Hepatocyte (in vitro differentiated cells): ENCODE data around the gene SERP2. TPM values are rescaled to one million over a fixed set of nuclear protein-coding genes. Genes with fewer than 3 reads are reported as not detected.

Experiments used
- DNase-seq: peaks from one replicate; pipeline ENCODE4 v3.0.0-alpha.2; 2016; ENCODE audit warnings: low spot score
- H2AFZ ChIP-seq: fragments of 200-600 bp; sonication (generic); 2 replicates; pipeline ENCODE4 v1.6.0; 2016; ENCODE audit warnings: antibody characterized with exemption, mild to moderate bottlenecking
- H3K27ac ChIP-seq: fragments of 200-600 bp; sonication (generic); 2 replicates; pipeline ENCODE4 v1.5.1; 2016; ENCODE audit warnings: mild to moderate bottlenecking
- H3K27me3 ChIP-seq: fragments of 200-600 bp; sonication (generic); 2 replicates; pipeline ENCODE4 v1.6.1; 2016
- H3K36me3 ChIP-seq: fragments of 200-600 bp; sonication (generic); replicated peaks from 2 replicates; pipeline ENCODE4 v1.5.1; 2016; ENCODE audit warnings: low read depth; ENCODE audit not compliant: insufficient read depth
- H3K4me1 ChIP-seq: fragments of 200-600 bp; sonication (generic); 2 replicates; pipeline ENCODE4 v1.5.1; 2016; ENCODE audit warnings: mild to moderate bottlenecking, moderate library complexity; ENCODE audit not compliant: insufficient read depth
- H3K4me2 ChIP-seq: fragments of 200-600 bp; sonication (generic); 2 replicates; pipeline ENCODE4 v1.6.0; 2016
- H3K4me3 ChIP-seq: fragments of 200-600 bp; sonication (generic); 2 replicates; pipeline ENCODE4 v1.5.1; 2016; ENCODE audit warnings: mild to moderate bottlenecking
- H3K79me2 ChIP-seq: fragments of 200-600 bp; sonication (generic); 2 replicates; pipeline ENCODE4 v1.6.0; 2017; ENCODE audit warnings: mild to moderate bottlenecking
- H3K9me2 ChIP-seq: fragments of 200-600 bp; sonication (generic); replicated peaks from 2 replicates; pipeline ENCODE4 v1.6.0; 2017; ENCODE audit warnings: mild to moderate bottlenecking; ENCODE audit not compliant: insufficient read depth
- H3K9me3 ChIP-seq: fragments of 200-600 bp; sonication (generic); 2 replicates; pipeline ENCODE4 v1.5.1; 2016; ENCODE audit warnings: low read depth, mild to moderate bottlenecking
- H4K20me1 ChIP-seq: fragments of 200-600 bp; sonication (generic); 2 replicates; pipeline ENCODE4 v1.6.0; 2016; ENCODE audit warnings: mild to moderate bottlenecking; ENCODE audit not compliant: insufficient read depth, poor library complexity, severe bottlenecking
- EZH2 ChIP-seq: fragments of 200-600 bp; sonication (generic); IDR thresholded peaks from 2 replicates; pipeline ENCODE4 v1.6.1; 2016; ENCODE audit warnings: antibody characterized with exemption, mild to moderate bottlenecking, borderline replicate concordance
- EZH2phosphoT487 ChIP-seq: fragments of 200-600 bp; sonication (generic); IDR thresholded peaks from one replicate; pipeline ENCODE4 v1.6.1; 2018; ENCODE audit warnings: antibody characterized with exemption, mild to moderate bottlenecking, low read depth, moderate library complexity; ENCODE audit not compliant: unreplicated experiment, severe bottlenecking
- WGBS: methylation state at CpG from one replicate; pipeline ENCODE4 v1.1.6; 2016; ENCODE audit warnings: low lambda C conversion rate; ENCODE audit errors: missing lambda C conversion rate; 5-methylcytosine and 5-hydroxymethylcytosine counted together
- polyA plus RNA-seq: library from polyadenylated mRNA; unstranded; fragments of >200 nt; fragmentation: Nextera tagmentation; extraction: Ambion mirVana; gene quantifications from 2 replicates; pipeline ENCODE4 v1.2.1, GENCODE V29; 2016
- total RNA-seq: library from RNA; depleted of rRNA; stranded (reverse); fragments of >200 nt; gene quantifications from 2 replicates; pipeline ENCODE4 v1.2.3, GENCODE V29; 2014
- TF ChIP-seq, protein P1 (sequence below): fragments of 200-600 bp; sonication (generic); IDR thresholded peaks from 2 replicates; pipeline ENCODE4 v1.5.1; 2016; ENCODE audit warnings: antibody characterized with exemption, mild to moderate bottlenecking; ENCODE audit not compliant: poor library complexity

The SERP2 gene
- total and polyA plus RNA-seq, 2 experiments from 2014 or later: 1.8 to 7.7 TPM

DNA sequence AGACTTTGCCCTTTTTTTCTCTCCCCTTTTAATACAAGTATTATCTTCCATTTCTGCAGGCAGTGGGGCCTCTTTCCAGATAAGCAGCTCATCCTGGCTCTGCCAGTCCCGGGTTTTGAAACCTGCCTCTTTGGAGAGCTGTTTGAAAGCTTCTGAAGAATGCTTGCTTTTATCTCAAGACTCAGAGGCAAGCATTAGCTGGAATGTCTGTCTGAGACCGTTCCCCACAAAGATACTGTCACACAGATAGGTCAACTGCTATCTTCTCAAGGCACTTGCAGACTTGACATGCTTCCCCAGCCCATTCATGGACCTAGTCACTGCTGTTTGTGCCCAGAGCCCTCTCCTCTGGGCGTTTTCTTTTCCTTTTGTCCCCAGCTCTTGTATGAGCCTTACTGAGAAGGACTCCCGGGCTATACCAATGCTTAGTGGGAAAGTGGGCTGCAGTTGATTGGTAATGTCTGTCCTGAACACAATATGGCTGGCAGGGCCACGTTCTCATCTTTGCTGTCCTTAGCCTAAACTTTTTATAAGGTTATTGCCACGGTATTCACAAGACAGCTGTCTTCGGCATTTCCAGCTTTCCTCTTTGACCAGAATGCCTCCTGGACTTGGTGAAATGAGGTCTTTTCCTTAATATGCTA is 13.4 kb downstream of the SERP2 start:
- peak overlapping the region; percentile 60 for H3K27ac ChIP-seq
- H4K20me1 ChIP-seq: no peaks in the 10 kb centered on the region
- H2AFZ ChIP-seq: no peak overlapping the region
- H3K4me2 ChIP-seq: peak overlapping the region; percentile 46
- no peak for DNase-seq
- peaks cover 36% of the 10 kb centered on the region for H3K4me1 ChIP-seq
- no peaks in the 10 kb centered on the region for H3K27me3 ChIP-seq
- no peaks in the 10 kb centered on the region for H3K9me3 ChIP-seq
- H3K36me3 ChIP-seq: no peaks in the 10 kb centered on the region
- no peaks in the 10 kb centered on the region for H3K9me2 ChIP-seq
- 51% methylated on average over 7 of the region's 7 CpGs for WGBS
- no peaks in the 10 kb centered on the region for H3K79me2 ChIP-seq
- H3K4me3 ChIP-seq: no peak overlapping the region
- TF ChIP-seq, protein P1, sequence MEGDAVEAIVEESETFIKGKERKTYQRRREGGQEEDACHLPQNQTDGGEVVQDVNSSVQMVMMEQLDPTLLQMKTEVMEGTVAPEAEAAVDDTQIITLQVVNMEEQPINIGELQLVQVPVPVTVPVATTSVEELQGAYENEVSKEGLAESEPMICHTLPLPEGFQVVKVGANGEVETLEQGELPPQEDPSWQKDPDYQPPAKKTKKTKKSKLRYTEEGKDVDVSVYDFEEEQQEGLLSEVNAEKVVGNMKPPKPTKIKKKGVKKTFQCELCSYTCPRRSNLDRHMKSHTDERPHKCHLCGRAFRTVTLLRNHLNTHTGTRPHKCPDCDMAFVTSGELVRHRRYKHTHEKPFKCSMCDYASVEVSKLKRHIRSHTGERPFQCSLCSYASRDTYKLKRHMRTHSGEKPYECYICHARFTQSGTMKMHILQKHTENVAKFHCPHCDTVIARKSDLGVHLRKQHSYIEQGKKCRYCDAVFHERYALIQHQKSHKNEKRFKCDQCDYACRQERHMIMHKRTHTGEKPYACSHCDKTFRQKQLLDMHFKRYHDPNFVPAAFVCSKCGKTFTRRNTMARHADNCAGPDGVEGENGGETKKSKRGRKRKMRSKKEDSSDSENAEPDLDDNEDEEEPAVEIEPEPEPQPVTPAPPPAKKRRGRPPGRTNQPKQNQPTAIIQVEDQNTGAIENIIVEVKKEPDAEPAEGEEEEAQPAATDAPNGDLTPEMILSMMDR: no peak
- no peak for TF ChIP-seq EZH2phosphoT487
- no peak for TF ChIP-seq EZH2

DNA sequence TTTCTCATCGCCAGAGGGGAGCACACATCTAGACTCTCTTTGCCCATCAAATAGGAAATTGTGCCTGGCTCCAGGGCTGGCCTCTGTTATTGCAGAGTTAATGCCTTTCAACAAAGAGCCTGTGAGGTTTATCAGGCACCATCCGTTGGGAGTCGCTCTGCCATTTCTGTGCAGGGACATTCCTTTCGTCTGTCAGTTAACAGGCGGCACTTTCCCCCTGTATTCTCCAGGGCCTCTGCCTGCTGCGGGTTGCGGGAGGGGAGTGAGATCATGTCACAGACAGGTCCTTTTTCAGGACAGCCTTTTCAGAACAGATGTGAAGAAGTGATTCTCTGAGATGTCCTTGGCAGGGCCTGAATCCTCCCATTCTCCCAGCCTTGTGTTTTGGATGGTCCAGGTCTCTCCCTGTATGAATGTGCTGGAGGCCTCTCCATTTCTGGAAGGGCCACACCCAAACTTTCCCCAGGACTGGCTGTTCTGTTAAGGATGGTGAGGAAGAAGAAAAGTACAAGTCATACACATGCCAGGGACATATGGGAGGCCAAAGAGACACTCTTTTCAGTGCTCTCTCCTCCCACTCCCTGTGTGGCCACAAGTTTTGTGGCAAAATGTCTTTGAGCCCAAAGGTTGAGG is 14.9 kb downstream of the SERP2 start:
- Histone ChIP-seq H3K79me2 (no peaks in the 10 kb centered on the region), H2AFZ (no peak overlapping the region), H3K4me3 (no peak overlapping the region), H3K27ac (peak overlapping the region; percentile 47), H3K4me2 (no peak overlapping the region), H3K4me1 (peaks cover 36% of the 10 kb centered on the region), H3K36me3 (no peaks in the 10 kb centered on the region), H3K9me3 (no peaks in the 10 kb centered on the region), H3K27me3 (no peaks in the 10 kb centered on the region), H3K9me2 (no peaks in the 10 kb centered on the region), H4K20me1 (no peaks in the 10 kb centered on the region)
- no peak for DNase-seq
- WGBS: 35% methylated on average over 6 of the region's 7 CpGs
- no peak for TF ChIP-seq EZH2
- TF ChIP-seq, protein P1: peak; percentile 8

DNA sequence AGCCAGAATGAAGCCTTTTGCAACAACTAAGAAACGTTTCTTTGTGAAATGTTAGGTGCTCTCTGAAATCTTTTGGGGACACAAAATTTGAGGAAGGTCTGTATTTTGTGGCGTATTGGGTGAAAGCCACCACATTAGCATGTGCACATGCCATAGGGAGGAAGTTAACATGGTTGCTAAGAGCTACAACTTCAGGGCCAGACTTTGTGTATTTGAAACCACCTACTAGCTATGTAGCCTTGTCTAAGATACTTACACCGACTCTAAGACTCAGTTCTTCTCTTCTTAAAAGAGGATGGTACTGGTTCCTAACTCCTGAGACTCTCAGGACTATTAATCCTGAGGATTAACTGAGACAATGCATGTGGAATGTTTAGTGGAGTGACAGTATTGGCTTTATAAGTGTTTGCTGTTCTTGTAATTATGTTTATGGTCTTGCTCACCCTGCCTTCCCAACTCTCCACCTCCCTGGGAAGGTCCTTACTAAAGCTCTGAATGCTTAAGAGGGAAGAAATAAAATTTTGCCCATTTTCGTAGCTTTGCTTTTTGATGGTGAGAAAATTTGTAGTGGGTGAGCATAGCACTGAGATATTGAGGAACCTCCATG is 15.5 kb downstream of the SERP2 start:
- Histone ChIP-seq H2AFZ (no peak overlapping the region), H3K4me2 (no peak overlapping the region), H4K20me1 (no peaks in the 10 kb centered on the region), H3K36me3 (no peaks in the 10 kb centered on the region), H3K4me3 (no peak overlapping the region), H3K27ac (peak overlapping the region; percentile 47), H3K4me1 (peaks cover 36% of the 10 kb centered on the region), H3K27me3 (no peaks in the 10 kb centered on the region), H3K9me3 (no peaks in the 10 kb centered on the region), H3K9me2 (no peaks in the 10 kb centered on the region), H3K79me2 (no peaks in the 10 kb centered on the region)
- DNase-seq: no peak
- WGBS: 73% methylated on average over 4 of the region's 4 CpGs
- TF ChIP-seq EZH2phosphoT487: no peak
- TF ChIP-seq, protein P1: no peak
- no peak for TF ChIP-seq EZH2
